ENCODE measurements around the gene PIH1D1. TPM values are rescaled to one million over a fixed set of nuclear protein-coding genes. Genes with fewer than 3 reads are reported as not detected.

PIH1D1 gene
- total RNA-seq, 1 donor from 2014 or later = 108 TPM

DNA sequence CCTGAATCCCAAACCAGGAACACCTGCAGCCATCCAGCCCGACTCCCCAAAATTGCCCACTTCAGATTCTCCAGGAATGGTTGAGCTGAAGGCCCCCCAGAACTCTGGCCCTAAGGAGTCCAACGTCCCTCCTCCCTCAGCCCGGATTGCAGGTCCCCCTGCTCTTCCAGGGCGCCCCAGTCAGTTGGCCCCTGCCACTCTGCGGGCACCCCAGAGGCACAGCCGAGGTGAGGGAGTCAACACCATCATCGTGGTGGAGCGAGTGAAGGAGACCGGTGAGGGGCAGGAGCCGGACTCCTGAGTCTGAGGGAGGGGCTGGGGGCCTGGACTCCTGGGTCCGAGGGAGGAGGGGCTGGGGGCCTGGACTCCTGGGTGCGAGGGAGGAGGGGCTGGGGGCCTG, 24.3 kb downstream of the PIH1D1 start:
- no peak for DNase-seq (ENCODE audit: low read depth)
- H3K36me3 ChIP-seq (ENCODE audit: control insufficient read depth, insufficient read depth, low read length) = no peaks in the 10 kb centered on the region
- peaks cover 98% of the 10 kb centered on the region for H3K27me3 ChIP-seq (ENCODE audit: control insufficient read depth, insufficient read depth, low read length)

GRCh38 chr19:49425922-49426592, 25.6 kb downstream of the PIH1D1 start:
- TF ChIP-seq CTCF (IDR thresholded peaks at IDR 0.05; ENCODE audit: insufficient read depth, low read length, poor library complexity, severe bottlenecking) = no peak
- no peak for DNase-seq (ENCODE audit: low read depth)

More for the DNA sequence above, 24.3 kb downstream of the PIH1D1 start:
- no peak overlapping the region for H3K4me3 ChIP-seq (ENCODE audit: low read depth, low read length)
- no peak for TF ChIP-seq CTCF (IDR thresholded peaks at IDR 0.05; ENCODE audit: insufficient read depth, low read length, poor library complexity, severe bottlenecking)

DNA sequence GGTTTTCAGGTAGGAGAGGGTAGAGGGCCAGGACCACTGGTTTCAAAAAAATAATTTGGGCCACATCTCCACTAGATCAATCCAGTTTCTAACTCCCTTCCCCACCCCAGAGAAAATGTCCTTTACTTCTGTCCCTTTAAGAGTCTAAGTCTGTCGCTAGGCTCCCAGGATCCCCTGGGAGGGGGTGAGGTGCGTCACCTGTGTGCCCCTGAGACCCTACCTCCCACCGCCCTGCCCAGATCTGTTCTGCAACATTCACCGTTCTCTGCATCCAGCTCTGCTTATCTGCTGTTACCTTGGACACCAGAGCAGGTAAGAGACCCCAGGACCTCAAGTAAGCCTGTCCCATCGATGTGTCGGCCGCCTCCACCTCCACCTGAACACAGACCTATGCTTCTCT, 26.4 kb downstream of the PIH1D1 start, which contains the start of gene GFY:
Gene GFY, plus strand, starts transcription at position 211 of the 400 bp plus-strand sequence. CDS start 1,043 bp downstream, outside the sequence.
- no peak for TF ChIP-seq CTCF (IDR thresholded peaks at IDR 0.05; ENCODE audit: insufficient read depth, low read length, poor library complexity, severe bottlenecking)
- Histone ChIP-seq H3K36me3 (ENCODE audit: control insufficient read depth, insufficient read depth, low read length) (no peaks in the 10 kb centered on the region), H3K27me3 (ENCODE audit: control insufficient read depth, insufficient read depth, low read length) (peaks cover 96% of the 10 kb centered on the region), H3K4me3 (ENCODE audit: low read depth, low read length) (no peak within 1 kb of the TSS)
- DNase-seq (ENCODE audit: low read depth) = no peak

More at GRCh38 chr19:49425922-49426592, 25.6 kb downstream of the PIH1D1 start:
- no peaks in the 10 kb centered on the region for H3K36me3 ChIP-seq (ENCODE audit: control insufficient read depth, insufficient read depth, low read length)
- H3K4me3 ChIP-seq (ENCODE audit: low read depth, low read length) = no peak overlapping the region
- peaks cover 97% of the 10 kb centered on the region for H3K27me3 ChIP-seq (ENCODE audit: control insufficient read depth, insufficient read depth, low read length)

DNA sequence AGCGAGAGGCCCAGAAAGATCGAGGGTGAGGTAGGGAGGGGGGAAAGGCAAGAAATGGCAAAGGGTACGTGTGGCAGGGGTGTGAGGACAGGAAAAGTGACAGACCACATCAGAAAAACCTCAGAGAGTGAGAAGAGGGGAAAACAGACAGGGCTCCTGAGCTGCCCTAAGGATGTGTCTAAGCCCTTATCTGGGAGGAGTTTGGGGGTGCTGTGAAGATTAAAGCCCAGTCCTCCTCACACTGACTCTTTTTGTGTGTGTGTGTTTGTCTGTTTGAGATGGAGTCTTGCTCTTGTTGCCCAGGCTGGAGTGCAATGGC, 27.7 kb downstream of the PIH1D1 start:
- Histone ChIP-seq H3K36me3 (ENCODE audit: control insufficient read depth, insufficient read depth, low read length) (no peaks in the 10 kb centered on the region), H3K4me3 (ENCODE audit: low read depth, low read length) (no peak overlapping the region), H3K27me3 (ENCODE audit: control insufficient read depth, insufficient read depth, low read length) (peaks cover 95% of the 10 kb centered on the region)
- no peak for TF ChIP-seq CTCF (IDR thresholded peaks at IDR 0.05; ENCODE audit: insufficient read depth, low read length, poor library complexity, severe bottlenecking)
- no peak for DNase-seq (ENCODE audit: low read depth)

DNA sequence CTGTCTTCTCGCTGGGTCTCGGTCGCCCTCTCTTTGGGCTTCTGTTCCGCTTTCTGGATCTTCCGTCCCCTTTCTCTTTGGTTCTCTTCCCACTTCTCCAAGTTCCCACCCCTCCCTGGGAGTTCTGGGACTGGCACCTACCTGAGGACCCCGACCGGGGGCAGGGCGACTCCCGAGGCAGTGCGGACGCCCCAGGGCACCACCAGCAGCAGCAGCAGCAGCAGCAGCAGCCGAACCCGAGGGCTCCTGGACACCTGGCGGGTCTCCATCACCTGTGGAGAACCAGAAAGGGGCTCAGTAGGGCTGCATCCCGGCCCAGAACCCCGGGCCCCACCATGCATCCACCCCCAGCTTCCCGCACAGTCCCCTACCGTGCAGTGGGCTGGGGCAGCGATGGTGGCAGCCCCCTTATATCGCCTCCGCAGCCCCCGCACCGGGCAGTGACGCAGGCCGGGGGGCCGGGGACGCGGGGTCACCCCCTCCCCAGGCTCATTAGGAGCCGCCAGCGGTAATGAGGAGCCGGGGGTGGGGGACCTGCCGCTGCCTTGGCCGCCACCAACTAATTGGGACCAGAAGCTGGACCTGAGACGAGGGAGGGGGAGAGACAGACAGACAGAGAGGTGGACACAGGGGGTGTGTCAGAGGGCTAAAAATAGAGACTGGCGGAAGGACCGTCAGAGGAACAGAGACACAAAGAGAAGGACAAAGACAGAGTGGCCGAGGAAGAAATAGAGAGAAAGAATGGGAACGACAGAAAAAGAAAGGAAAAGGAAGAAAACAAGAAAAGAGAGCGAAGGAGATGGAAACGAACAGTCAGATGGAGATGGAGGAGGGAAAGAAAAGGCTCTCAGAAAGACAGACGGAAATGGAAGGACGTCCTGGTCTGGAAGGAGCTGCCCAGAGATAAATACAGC, 28.3 kb downstream of the PIH1D1 start, which contains the start of gene PTH2:
Gene PTH2, minus strand, starts transcription at position 371 of the 914 bp plus-strand sequence. Its CDS starts 102 bp downstream, at position 269.
- TF ChIP-seq CTCF (IDR thresholded peaks at IDR 0.05; ENCODE audit: insufficient read depth, low read length, poor library complexity, severe bottlenecking) = no peak
- DNase-seq (ENCODE audit: low read depth) = no peak
- H3K27me3 ChIP-seq (ENCODE audit: control insufficient read depth, insufficient read depth, low read length) = peaks cover 90% of the 10 kb centered on the region
- no peaks in the 10 kb centered on the region for H3K36me3 ChIP-seq (ENCODE audit: control insufficient read depth, insufficient read depth, low read length)
- no peak within 1 kb of the TSS for H3K4me3 ChIP-seq (ENCODE audit: low read depth, low read length)

All from kidney epithelial cell (primary cell).